HG03442 (cell line): Measurements from ENCODE around the gene TPCN2.

ENCODE experiments used
- ATAC-seq: cut with Tn5 transposase; IDR thresholded peaks from one replicate; pipeline ENCODE4 v1.9.1; 2021; ENCODE audit warnings: mild to moderate bottlenecking, moderate library complexity; ENCODE audit not compliant: unreplicated experiment

The TPCN2 gene

GRCh38 chr11:69010361-69010891 is 38.3 kb upstream of the TPCN2 start:
- no peak for ATAC-seq

GRCh38 chr11:69010964-69011623 is 37.6 kb upstream of the TPCN2 start:
- no peak for ATAC-seq

DNA sequence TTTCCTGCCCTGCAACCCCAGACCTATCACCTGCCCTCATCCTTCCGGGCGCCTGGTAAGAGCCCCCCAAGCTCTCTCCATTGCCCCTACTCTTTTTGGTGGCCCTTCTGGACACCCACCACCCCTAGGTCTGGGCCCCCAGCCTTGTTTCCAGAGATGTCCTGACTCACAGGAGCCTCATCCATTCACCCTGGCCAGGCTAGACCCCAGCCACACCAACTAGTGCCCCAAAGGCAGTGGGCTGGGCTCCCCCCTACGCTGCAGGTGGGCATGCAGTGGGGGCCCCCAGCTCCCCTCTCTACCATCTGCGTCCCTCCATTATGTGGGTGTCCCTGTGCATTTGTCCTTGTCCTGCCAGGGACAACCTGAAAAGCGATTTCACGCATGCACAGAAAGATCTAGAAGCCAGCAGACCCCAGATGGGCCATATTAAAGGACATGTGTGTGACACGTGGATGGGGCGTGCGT is 37.1 kb upstream of the TPCN2 start:
- no peak for ATAC-seq

DNA sequence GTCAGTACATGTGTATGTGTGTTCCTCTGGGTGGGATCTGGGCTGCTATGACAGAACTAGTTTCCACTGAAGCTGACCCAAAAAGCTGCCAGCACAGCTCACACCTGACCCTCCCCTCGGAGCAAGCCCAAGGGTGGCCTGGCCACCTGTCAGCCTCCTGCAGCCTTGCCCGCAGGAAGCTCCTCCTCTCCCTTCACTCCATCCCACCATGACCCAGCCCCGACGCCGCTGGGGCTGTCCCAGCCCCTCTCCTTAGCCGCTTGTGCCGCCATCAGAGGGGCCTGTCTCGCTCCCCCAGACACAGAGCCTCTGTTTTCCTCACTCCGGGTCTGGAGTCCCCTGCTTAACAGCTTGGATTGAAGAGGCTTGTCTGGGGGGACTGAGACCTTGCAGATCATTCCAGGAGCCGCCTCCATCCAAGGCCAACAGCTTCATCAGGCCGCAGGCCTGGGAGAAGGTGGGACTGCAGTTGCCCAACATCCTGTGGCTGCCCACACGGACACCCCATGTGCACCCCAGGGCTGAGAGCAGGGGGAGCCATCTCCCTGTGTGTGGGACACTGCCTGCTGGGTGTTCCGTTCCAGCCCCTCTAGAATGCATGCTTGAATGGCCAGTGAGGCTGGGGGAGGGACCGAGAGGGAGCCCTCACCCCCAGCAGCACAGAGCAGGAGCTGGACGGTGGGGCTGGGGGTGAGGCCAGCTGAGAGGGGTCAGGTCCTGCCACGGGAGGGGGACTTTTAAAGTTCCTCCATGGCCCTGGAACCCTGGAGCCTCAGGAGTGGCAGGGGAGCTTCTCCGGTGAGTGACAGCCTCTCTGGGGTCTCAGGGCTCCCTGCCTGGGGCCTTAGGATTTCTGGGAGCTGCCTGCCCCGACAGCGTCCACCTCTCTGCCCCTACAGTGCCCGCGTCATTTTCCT is 36.4 kb upstream of the TPCN2 start:
- ATAC-seq = no peak

GRCh38 chr11:69013009-69013951 is 35.5 kb upstream of the TPCN2 start, which contains the start of gene MRGPRF:
Gene MRGPRF, minus strand, starts transcription at chr11:69013246. Its CDS starts 3,345 bp downstream, at chr11:69009901.
- no peak for ATAC-seq

GRCh38 chr11:69014084-69014851 is 34.5 kb upstream of the TPCN2 start:
- no peak for ATAC-seq

- ATAC-seq = no peak
Observed at GRCh38 chr11:69014898-69015549, 33.7 kb upstream of the TPCN2 start.

GRCh38 chr11:69017951-69018350 is 30.8 kb upstream of the TPCN2 start:
- ATAC-seq = no peak

DNA sequence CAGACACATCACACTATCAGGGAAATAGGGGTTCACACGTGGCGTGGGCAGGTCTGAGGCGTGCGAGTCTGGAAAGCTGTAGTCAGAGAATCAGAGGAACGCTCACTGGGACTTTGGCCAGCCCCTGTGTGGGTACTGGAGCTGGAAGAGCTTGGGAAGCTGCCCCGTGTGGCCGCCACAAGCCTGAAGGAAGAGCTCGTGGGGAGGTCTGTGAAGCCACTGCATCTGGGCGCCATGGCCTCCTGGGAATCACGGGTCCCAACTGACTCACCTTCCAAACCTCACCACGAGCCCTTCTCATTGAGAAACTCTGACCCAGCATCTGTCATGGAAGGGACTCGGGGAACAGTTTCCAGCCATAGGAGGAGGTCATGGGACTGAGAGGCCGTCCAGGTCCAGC is 29.8 kb upstream of the TPCN2 start:
- ATAC-seq = no peak

DNA sequence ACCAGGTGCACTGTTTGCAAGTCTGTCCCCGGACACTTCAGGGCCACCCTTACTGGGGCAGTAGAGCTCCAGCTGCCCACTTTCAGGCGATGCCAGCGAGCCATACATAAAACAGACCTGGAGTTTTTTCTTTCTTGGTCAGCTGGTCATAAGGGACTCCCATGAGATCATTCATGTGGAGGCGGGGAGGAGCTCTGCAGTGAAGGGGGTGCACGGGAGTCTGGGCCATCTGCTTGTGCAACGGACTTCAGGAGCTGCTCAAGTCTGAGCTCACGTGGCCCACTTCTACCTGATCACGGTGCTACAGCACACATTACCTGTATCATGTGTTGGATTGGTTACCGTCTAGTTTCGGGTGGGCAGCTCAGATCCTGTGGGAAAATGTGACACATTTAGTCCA is 26.5 kb upstream of the TPCN2 start:
- ATAC-seq = no peak

DNA sequence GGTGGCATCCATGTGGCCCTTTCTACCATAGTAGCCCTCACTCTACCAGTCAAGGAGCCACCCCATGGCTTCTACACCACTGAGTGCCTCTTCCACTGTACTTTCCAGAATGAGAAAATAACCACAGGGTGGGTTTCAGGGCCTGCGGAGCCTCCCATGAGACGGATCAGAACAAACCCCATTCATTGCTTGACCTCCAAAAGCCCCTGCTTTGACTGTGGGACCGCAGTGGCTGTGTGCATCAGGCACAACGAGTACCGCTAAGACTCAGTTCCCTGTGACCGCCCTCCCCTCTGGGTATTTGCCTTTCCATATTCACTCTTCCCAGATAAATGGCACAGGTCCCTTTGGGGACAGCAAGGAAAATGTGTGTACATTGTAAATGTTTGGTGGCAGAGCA is 24.2 kb upstream of the TPCN2 start:
- no peak for ATAC-seq

GRCh38 chr11:69027704-69028372 is 20.9 kb upstream of the TPCN2 start:
- ATAC-seq = no peak

DNA sequence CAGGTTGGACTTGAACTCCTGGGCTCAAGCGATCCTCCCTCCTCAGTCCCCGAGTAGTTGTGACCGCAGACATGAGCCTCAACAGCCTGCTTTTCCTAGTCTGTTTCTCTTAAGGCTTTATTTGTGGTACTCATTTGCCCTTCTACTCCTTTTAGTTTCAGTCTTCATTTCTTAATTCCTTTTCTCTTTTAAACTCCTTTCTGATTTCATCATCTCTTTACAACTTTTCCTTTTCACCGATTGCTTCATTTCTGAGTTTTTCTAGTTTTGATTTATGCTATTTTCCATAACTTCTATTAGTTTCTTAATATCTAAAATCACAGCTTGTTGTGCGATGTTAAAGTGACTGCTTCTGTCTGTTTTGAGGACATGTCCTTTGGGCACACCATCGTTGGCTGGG is 18.4 kb upstream of the TPCN2 start:
- no peak for ATAC-seq

GRCh38 chr11:69032833-69033232 is 15.9 kb upstream of the TPCN2 start:
- no peak for ATAC-seq

DNA sequence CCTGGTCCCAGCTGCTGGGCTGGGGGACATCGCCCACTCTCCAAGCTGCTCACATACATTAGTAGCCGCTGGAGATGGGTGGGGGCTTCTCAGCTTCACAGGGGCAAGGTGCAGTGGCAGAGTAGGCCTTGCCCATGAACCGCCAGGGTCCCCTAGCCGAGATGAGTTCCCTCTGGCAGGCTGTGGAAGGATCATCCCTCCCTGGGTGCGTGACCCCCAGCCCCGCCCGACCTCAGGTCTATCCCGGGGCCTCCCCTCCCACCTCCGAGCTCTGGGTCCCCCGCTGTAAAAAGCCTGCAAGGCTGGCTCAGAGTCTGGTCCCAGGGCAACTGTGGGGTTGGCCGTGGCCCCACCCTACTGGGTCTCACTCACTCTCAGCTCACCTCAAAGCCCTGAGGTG is 15.3 kb upstream of the TPCN2 start:
- ATAC-seq = no peak

GRCh38 chr11:69034123-69034867 is 14.4 kb upstream of the TPCN2 start:
- ATAC-seq = no peak

- no peak for ATAC-seq
Observed at GRCh38 chr11:69035150-69035945, 13.4 kb upstream of the TPCN2 start.
